HL-60 (cell line): ENCODE results near the gene CNRIP1.
"Not testable (repeated sequence)": the region's sequence is repeated elsewhere in the genome, so short reads cannot be mapped to it uniquely, and the experiment has no call there.

Experiments
- DNase-seq, 2 experiments: peaks; one replicate each; pipeline ENCODE4 v3.0.0-alpha.2; 2010 to 2020; ENCODE audit warnings: low read depth in 1 of 2, low spot score in 1 of 2
- H3K27ac ChIP-seq: fragments of 250-450 bp; sonication (Bioruptor Pico); replicated peaks from 2 replicates; pipeline ENCODE4 v1.5.1; 2020; ENCODE audit warnings: mild to moderate bottlenecking, moderate library complexity
- H3K27me3 ChIP-seq: fragments of 250-450 bp; sonication (Bioruptor Pico); 2 replicates; pipeline ENCODE4 v1.5.1; 2021; ENCODE audit warnings: mild to moderate bottlenecking, moderate library complexity; ENCODE audit not compliant: insufficient read depth, poor library complexity, severe bottlenecking
- H3K4me3 ChIP-seq: replicated peaks from 2 replicates; pipeline ENCODE4 v1.5.1; 2011; ENCODE audit warnings: mild to moderate bottlenecking, control low read depth, low read length; ENCODE audit not compliant: insufficient read depth
- GABPA ChIP-seq: IDR thresholded peaks from 2 replicates; pipeline ENCODE4 v1.6.1; 2012; ENCODE audit warnings: low read depth
- POLR2AphosphoS5 ChIP-seq: IDR thresholded peaks from 2 replicates; pipeline ENCODE4 v1.6.1; 2012; ENCODE audit warnings: low read depth
- SPI1 ChIP-seq: IDR thresholded peaks from 2 replicates; pipeline ENCODE4 v1.6.1; 2012; ENCODE audit warnings: low read depth, mild to moderate bottlenecking, borderline replicate concordance
- TF ChIP-seq, protein P1 (sequence below): IDR thresholded peaks from one replicate; pipeline ENCODE4 v1.5.1; 2011; ENCODE audit warnings: low read length, control low read depth, inconsistent platforms; ENCODE audit not compliant: insufficient read depth
- TF ChIP-seq, protein P2 (sequence below): IDR thresholded peaks from 2 replicates; pipeline ENCODE4 v1.6.1; 2012; ENCODE audit warnings: low read depth; ENCODE audit not compliant: insufficient replicate concordance

The CNRIP1 gene

DNA sequence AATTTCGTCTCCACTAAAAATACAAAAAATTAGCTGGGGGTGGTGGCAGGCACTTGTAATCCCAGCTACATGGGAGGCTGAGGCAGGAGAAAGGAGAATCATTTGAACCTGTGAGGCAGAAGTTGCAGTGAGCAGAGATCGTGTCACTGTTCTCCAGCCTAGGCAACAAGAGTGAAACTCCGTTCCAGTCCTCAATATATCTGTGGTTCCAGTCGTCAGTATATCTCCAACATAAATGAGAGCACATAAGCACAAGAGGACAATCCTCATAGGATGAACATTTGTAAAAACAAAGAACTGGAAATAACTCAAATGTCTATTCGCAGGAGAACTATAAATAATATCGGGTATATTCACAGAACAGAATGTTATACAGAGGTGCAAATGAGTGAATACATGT, 32.2 kb upstream of the CNRIP1 start:
- TF ChIP-seq GABPA (no peak), POLR2AphosphoS5 (no peak), SPI1 (no peak)
- TF ChIP-seq, protein P1, sequence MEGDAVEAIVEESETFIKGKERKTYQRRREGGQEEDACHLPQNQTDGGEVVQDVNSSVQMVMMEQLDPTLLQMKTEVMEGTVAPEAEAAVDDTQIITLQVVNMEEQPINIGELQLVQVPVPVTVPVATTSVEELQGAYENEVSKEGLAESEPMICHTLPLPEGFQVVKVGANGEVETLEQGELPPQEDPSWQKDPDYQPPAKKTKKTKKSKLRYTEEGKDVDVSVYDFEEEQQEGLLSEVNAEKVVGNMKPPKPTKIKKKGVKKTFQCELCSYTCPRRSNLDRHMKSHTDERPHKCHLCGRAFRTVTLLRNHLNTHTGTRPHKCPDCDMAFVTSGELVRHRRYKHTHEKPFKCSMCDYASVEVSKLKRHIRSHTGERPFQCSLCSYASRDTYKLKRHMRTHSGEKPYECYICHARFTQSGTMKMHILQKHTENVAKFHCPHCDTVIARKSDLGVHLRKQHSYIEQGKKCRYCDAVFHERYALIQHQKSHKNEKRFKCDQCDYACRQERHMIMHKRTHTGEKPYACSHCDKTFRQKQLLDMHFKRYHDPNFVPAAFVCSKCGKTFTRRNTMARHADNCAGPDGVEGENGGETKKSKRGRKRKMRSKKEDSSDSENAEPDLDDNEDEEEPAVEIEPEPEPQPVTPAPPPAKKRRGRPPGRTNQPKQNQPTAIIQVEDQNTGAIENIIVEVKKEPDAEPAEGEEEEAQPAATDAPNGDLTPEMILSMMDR = no peak
- TF ChIP-seq, protein P2, sequence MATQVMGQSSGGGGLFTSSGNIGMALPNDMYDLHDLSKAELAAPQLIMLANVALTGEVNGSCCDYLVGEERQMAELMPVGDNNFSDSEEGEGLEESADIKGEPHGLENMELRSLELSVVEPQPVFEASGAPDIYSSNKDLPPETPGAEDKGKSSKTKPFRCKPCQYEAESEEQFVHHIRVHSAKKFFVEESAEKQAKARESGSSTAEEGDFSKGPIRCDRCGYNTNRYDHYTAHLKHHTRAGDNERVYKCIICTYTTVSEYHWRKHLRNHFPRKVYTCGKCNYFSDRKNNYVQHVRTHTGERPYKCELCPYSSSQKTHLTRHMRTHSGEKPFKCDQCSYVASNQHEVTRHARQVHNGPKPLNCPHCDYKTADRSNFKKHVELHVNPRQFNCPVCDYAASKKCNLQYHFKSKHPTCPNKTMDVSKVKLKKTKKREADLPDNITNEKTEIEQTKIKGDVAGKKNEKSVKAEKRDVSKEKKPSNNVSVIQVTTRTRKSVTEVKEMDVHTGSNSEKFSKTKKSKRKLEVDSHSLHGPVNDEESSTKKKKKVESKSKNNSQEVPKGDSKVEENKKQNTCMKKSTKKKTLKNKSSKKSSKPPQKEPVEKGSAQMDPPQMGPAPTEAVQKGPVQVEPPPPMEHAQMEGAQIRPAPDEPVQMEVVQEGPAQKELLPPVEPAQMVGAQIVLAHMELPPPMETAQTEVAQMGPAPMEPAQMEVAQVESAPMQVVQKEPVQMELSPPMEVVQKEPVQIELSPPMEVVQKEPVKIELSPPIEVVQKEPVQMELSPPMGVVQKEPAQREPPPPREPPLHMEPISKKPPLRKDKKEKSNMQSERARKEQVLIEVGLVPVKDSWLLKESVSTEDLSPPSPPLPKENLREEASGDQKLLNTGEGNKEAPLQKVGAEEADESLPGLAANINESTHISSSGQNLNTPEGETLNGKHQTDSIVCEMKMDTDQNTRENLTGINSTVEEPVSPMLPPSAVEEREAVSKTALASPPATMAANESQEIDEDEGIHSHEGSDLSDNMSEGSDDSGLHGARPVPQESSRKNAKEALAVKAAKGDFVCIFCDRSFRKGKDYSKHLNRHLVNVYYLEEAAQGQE = no peak
- H3K27me3 ChIP-seq = no peaks in the 10 kb centered on the region
- no peak overlapping the region for H3K4me3 ChIP-seq
- no peak for DNase-seq
- no peak overlapping the region for H3K27ac ChIP-seq

DNA sequence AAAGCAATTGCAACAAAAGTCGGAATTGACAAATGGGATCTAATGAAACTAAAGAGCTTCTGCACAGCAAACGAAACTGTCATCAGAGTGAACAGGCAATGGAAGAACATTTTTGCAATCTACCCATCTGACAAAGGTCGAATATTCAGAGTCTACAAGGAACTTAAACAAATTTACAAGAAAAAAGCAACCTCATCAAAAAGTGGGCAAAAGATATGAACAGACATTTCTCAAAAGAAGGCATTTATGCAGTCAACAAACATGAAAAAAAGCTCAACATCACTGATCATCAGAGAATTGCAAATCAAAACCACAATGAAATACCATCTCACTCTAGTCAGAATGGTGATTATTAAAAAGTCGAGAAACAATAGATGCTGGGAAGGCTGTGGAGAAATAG, 29.3 kb upstream of the CNRIP1 start:
- H3K4me3 ChIP-seq, H3K27me3 ChIP-seq, DNase-seq, H3K27ac ChIP-seq: not testable (repeated sequence)

DNA sequence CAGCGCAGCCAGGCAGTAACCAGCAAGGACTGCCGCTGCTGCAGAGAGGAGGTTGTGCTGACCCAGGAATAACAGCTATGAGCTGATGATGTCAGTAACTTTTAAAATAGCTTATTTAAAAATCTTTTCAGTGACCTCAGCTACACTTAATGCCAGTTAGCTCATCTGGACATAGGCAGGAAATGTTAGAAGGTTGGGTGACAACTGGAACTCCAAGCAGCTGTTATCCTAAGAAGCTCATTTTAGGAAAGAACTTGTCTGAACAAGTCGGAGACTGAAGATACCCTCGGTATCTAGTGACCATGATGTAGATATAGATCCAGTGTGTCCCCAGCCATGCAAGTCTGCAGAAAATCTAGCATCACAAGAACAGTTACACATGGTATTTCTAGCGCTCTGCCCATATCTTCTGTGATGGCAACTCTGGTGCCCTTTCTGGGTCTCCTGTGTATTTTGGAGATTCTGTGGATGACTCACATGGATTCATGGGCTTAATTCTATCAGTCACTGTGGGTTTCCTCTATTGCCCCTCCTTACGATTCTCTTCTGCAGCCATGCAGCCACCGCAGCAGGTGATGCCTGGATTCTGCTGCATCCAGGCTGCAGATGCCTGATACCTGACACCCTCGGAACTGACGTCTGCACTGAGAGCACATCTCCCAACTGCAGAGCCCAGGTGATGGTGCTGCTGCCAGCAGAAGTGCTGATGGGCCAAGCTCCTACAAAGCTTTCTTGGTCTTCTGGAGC, 25.6 kb upstream of the CNRIP1 start:
- H3K4me3 ChIP-seq = no peak overlapping the region
- H3K27me3 ChIP-seq = no peaks in the 10 kb centered on the region
- DNase-seq = no peak
- TF ChIP-seq POLR2AphosphoS5 (no peak), GABPA (no peak), SPI1 (no peak)
- TF ChIP-seq, protein P2 = no peak
- TF ChIP-seq, protein P1 = no peak
- H3K27ac ChIP-seq = no peak overlapping the region

DNA sequence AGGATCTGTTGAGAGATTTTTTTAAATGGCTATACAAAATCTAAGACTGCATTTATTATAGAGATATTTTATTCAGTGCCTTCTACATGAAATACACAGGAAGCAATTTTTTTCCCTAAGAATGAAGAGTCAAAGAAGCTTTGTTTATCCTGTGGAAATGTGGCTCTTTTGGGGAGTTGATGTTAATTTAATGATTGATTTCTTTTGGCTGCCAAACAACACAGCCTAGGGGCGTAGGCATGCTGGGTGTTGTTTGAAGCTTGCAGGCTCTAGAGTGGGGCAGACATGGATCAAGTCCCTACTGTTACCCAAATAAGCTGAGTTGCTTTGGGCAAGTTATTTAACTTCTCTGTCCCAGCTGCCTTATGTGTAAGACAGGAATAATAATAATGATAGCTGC, 24.3 kb upstream of the CNRIP1 start:
- no peak for TF ChIP-seq GABPA
- no peak for TF ChIP-seq POLR2AphosphoS5
- no peak for TF ChIP-seq SPI1
- H3K4me3 ChIP-seq = no peak overlapping the region
- no peak for DNase-seq
- no peak overlapping the region for H3K27ac ChIP-seq
- no peaks in the 10 kb centered on the region for H3K27me3 ChIP-seq

DNA sequence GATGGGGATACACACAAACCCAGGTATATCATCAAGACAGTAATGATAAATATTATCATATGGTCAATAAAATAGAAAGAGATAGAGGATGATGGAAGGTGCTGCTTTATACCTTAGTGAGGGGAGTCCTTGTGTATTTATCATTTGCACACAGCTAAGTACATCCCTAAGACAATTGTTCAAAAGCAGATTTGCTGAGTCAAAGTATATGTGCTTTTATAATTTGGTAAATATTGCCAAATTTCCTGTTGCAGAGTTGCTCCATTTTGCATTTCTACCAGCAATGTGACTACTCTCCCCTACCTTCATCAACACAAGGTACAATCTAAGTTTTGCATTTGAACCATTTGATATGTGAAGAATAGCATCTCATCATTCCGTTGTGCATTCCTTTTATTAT, 22.7 kb upstream of the CNRIP1 start:
- Histone ChIP-seq H3K27ac (no peak overlapping the region), H3K4me3 (no peak overlapping the region), H3K27me3 (no peaks in the 10 kb centered on the region)
- TF ChIP-seq POLR2AphosphoS5 (no peak), GABPA (no peak), SPI1 (no peak)
- TF ChIP-seq, protein P2 = no peak
- TF ChIP-seq, protein P1 = no peak
- no peak for DNase-seq
